ENCODE data around the gene TTLL13. TPM values are rescaled to one million over a fixed set of nuclear protein-coding genes. Genes with fewer than 3 reads are reported as not detected.

The TTLL13 gene
- total and polyA plus RNA-seq, 2 of the 8 experiments (the other 6 are each of a cell fraction or from before 2014, with no cell fraction given): 0.03 TPM; not detected in 1

- TF ChIP-seq HDAC2 (IDR thresholded peaks at IDR 0.05; ENCODE audit: borderline replicate concordance in 1 of 2, low read depth in 2 of 2, low read length in 2 of 2): no peak
- no peak for TF ChIP-seq CBX5 (IDR thresholded peaks at IDR 0.05; ENCODE audit: low read depth, low read length)
- TF ChIP-seq RAD21 (IDR thresholded peaks at IDR 0.05 in 1 of 2, conservative IDR thresholded peaks at IDR 0.05 in 1 of 2; ENCODE audit: low read depth in 2 of 2, low read length in 2 of 2): peak; percentile 96 to 97
- peak in 1 of 2 experiments; percentile 66; a peak in 1 of 4 replicates for TF ChIP-seq SIN3A (conservative IDR thresholded peaks at IDR 0.05 in 1 of 2, IDR thresholded peaks at IDR 0.05 in 1 of 2; ENCODE audit: low read depth in 1 of 2, low read length in 2 of 2)
- no peak for TF ChIP-seq ATF2 (IDR thresholded peaks at IDR 0.05; ENCODE audit: low read length)
- no peak for TF ChIP-seq RXRA (IDR thresholded peaks at IDR 0.05; ENCODE audit: insufficient read depth, low read depth, low read length)
- TF ChIP-seq NRF1 (IDR thresholded peaks at IDR 0.05; ENCODE audit: low read depth, low read length): no peak
- no peak for TF ChIP-seq SUZ12 (IDR thresholded peaks at IDR 0.05; ENCODE audit: low read length)
- no peak for TF ChIP-seq POLR2AphosphoS5 (IDR thresholded peaks at IDR 0.05; ENCODE audit: low read depth, low read length)
- TF ChIP-seq GTF2F1 (IDR thresholded peaks at IDR 0.05; ENCODE audit: borderline replicate concordance, low read depth, low read length): no peak
Measured at GRCh38 chr15:90221246-90221900, 28.0 kb upstream of the TTLL13 start (continued).
